Panc1 (cell line): Measurements from ENCODE around the gene RAB11FIP3. TPM values are rescaled to one million over a fixed set of nuclear protein-coding genes. Genes with fewer than 3 reads are reported as not detected.

ENCODE experiments used
- ATAC-seq: fragments of 200-7000 bp; cut with Tn5 transposase; 2 replicates; pipeline ENCODE4 v1.9.1; 2020; ENCODE audit warnings: mild to moderate bottlenecking, moderate library complexity
- BruUV-seq: library from RNA; stranded (reverse); fragments of 400-500 nt; replicated peaks from 2 replicates; lab custom pipeline; 2021; lab: Mats Ljungman, UMichigan
- CTCF ChIA-PET: fragments of 300-600 bp; sonication (Branson Sonifier 250); formaldehyde crosslinking; loops from one replicate; lab custom pipeline; 2022; ENCODE audit warnings: antibody characterized with exemption; lab: Charles Lee
- POLR2A ChIA-PET: fragments of 300-600 bp; sonication (Branson Sonifier 250); formaldehyde crosslinking; loops from one replicate; lab custom pipeline; 2022; ENCODE audit warnings: antibody characterized with exemption; lab: Charles Lee
- DNase-seq: peaks from one replicate; pipeline ENCODE4 v3.0.0-alpha.2; 2010; ENCODE audit warnings: low read depth, low spot score
- H3K27ac ChIP-seq: 2 replicates; pipeline ENCODE4 v1.5.1; 2011; ENCODE audit warnings: mild to moderate bottlenecking, low read length, inconsistent platforms
- H3K27me3 ChIP-seq: fragments of 200-500 bp; sonication (Bioruptor generic); 2 replicates; pipeline ENCODE4 v1.6.0; 2014; ENCODE audit warnings: low read length, inconsistent platforms; ENCODE audit not compliant: control insufficient read depth, insufficient read depth
- H3K36me3 ChIP-seq: fragments of 200-500 bp; sonication (Bioruptor generic); 2 replicates; pipeline ENCODE4 v1.5.1; 2014; ENCODE audit warnings: inconsistent platforms, mild to moderate bottlenecking, low read length, moderate library complexity; ENCODE audit not compliant: control insufficient read depth, insufficient read depth
- H3K4me1 ChIP-seq: 2 replicates; pipeline ENCODE4 v1.5.1; 2011; ENCODE audit warnings: inconsistent platforms, mild to moderate bottlenecking, low read length, moderate library complexity; ENCODE audit not compliant: control insufficient read depth, insufficient read depth
- H3K4me3 ChIP-seq, 2 experiments: 2 replicates each; pipeline ENCODE4 v1.5.1; 2011 to 2012; ENCODE audit warnings: low read depth in 2 of 2, low read length in 2 of 2, mild to moderate bottlenecking in 2 of 2, inconsistent platforms in 1 of 2, moderate library complexity in 1 of 2
- H3K9me3 ChIP-seq: fragments of 200-500 bp; sonication (Bioruptor generic); 2 replicates; pipeline ENCODE4 v1.5.1; 2014; ENCODE audit warnings: low read depth, mild to moderate bottlenecking, inconsistent platforms, low read length, moderate library complexity; ENCODE audit not compliant: control insufficient read depth, insufficient read depth
- CTCF ChIP-seq: fragments of 450-650 bp; IDR thresholded peaks from 2 replicates; pipeline ENCODE4 v1.5.1; 2017; ENCODE audit warnings: mild to moderate bottlenecking
- POLR2AphosphoS5 ChIP-seq: IDR thresholded peaks from 2 replicates; pipeline ENCODE4 v1.6.1; 2012; ENCODE audit warnings: mild to moderate bottlenecking, low read depth, low read length, moderate library complexity
- REST ChIP-seq, 2 experiments: IDR thresholded peaks; 2 replicates each; pipeline ENCODE4 v1.6.1; 2011 to 2012; ENCODE audit warnings: low read depth in 2 of 2, control low read depth in 1 of 2, low read length in 1 of 2, mild to moderate bottlenecking in 1 of 2, moderate library complexity in 1 of 2; ENCODE audit not compliant: insufficient read depth in 1 of 2
- SIN3A ChIP-seq: IDR thresholded peaks from 2 replicates; pipeline ENCODE4 v1.6.1; 2012; ENCODE audit warnings: low read depth, mild to moderate bottlenecking, low read length, moderate library complexity, borderline replicate concordance; ENCODE audit not compliant: insufficient read depth
- TCF7L2 ChIP-seq: IDR thresholded peaks from 2 replicates; pipeline ENCODE4 v1.6.1; 2011; ENCODE audit warnings: mild to moderate bottlenecking, low read depth, low read length, inconsistent platforms
- in situ Hi-C: cut with HindIII; loops from 2 replicates; pipeline ENCODE4 v1.10.0; 2016; ENCODE audit warnings: low sequenced_read_pairs, low pct_unique_long_range_greater_than_20kb
- intact Hi-C: fragments of 100-400 bp; cut with micrococcal nuclease; formaldehyde crosslinking; loops from one replicate; pipeline ENCODE4 v1.10.0; 2022; ENCODE audit not compliant: unreplicated experiment
- total RNA-seq: library from RNA; stranded (reverse); gene quantifications from one replicate; pipeline ENCODE4 v1.2.1, GENCODE V29; 2021; ENCODE audit not compliant: unreplicated experiment

The RAB11FIP3 gene
- total RNA-seq, 1 experiment from 2014 or later: 57.3 TPM

- no TSS peak for BruUV-seq
- no peak for TF ChIP-seq REST (IDR thresholded peaks at IDR 0.05; ENCODE audit: insufficient read depth in 1 of 2, low read depth in 2 of 2, low read length in 1 of 2)
- no peak; the same call in 1 of the 2 replicates for TF ChIP-seq CTCF
- no peak for TF ChIP-seq TCF7L2
- no peak; the same call in 1 of the 2 replicates for TF ChIP-seq POLR2AphosphoS5
- TF ChIP-seq SIN3A: no peak
Measured at GRCh38 chr16:521381-522210, 96.1 kb downstream of the RAB11FIP3 start.

GRCh38 chr16:522320-523096 is 97.1 kb downstream of the RAB11FIP3 start:
- TF ChIP-seq SIN3A (no peak), REST (IDR thresholded peaks at IDR 0.05; ENCODE audit: insufficient read depth in 1 of 2, low read depth in 2 of 2, low read length in 1 of 2) (no peak), CTCF (no peak), POLR2AphosphoS5 (0 out of 2 replicates have a peak, but pooled peaks have one; percentile 4), TCF7L2 (no peak)
- Histone ChIP-seq H3K27ac (0 out of 2 replicates have a peak overlapping the region, but pooled peaks have one; percentile 23), H3K4me1 (peaks cover 30% of the 10 kb centered on the region), H3K27me3 (no peaks in the 10 kb centered on the region), H3K4me3 (no peak overlapping the region), H3K9me3 (no peaks in the 10 kb centered on the region), H3K36me3 (no peaks in the 10 kb centered on the region)
- DNase-seq (no peak), ATAC-seq (no peak)
- intact Hi-C loops (no loop called here), in situ Hi-C loops (no loop called here)
- POLR2A ChIA-PET: no interaction called here
- BruUV-seq: no TSS peak
- CTCF ChIA-PET: no interaction called here

More at GRCh38 chr16:521381-522210, 96.1 kb downstream of the RAB11FIP3 start:
- Histone ChIP-seq H3K9me3 (no peaks in the 10 kb centered on the region), H3K4me1 (peaks cover 28% of the 10 kb centered on the region), H3K4me3 (no peak overlapping the region), H3K36me3 (no peaks in the 10 kb centered on the region), H3K27me3 (no peaks in the 10 kb centered on the region), H3K27ac (no peak overlapping the region)
- ChIA-PET CTCF (no interaction called here), POLR2A (no interaction called here)
- in situ Hi-C loops (no loop called here), intact Hi-C loops (no loop called here)
- ATAC-seq: no peak
- no peak for DNase-seq
